Fibroblast of the aortic adventitia (primary cell): ENCODE results near the gene YBX3. TPM values are rescaled to one million over a fixed set of nuclear protein-coding genes. Genes with fewer than 3 reads are reported as not detected.

ENCODE experiments used
- DNase-seq: peaks from one replicate; pipeline ENCODE4 v3.0.0-alpha.2; 2010; ENCODE audit warnings: low read depth
- H3K4me3 ChIP-seq: 2 replicates; pipeline ENCODE4 v1.5.1; 2011; ENCODE audit warnings: low read depth, mild to moderate bottlenecking, control low read depth, low read length, moderate library complexity
- total RNA-seq: library from RNA; depleted of rRNA; stranded (reverse); fragments of >200 nt; gene quantifications from 2 replicates; pipeline ENCODE4 v1.2.3, GENCODE V29; 2012; ENCODE audit warnings: low replicate concordance
- TF ChIP-seq, protein P1 (sequence below): IDR thresholded peaks from 2 replicates; pipeline ENCODE4 v1.5.1; 2011; ENCODE audit warnings: mild to moderate bottlenecking, low read length, control low read depth, inconsistent platforms; ENCODE audit not compliant: insufficient read depth

The YBX3 gene
- total RNA-seq, 1 donor: 139 TPM

DNA sequence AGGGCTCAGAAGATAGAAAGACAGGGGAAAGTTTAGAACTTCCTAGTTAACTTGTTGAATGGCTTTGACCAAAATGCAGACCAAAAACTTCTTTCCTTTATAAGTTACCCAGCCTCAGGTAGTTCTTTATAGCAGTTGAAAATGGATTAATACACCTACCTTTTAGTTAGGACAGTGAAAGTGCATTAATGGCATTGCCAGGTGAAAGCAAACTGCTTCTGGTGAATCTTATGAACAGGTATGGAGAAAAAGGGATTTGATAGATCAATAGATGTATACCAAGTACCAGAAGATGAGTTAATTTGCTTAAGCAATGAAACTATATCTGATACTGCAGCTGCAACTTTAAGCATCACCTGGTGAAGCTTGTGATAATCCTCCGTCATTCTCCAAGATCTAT is 35.1 kb downstream of the YBX3 start:
- DNase-seq: no peak
- no peak overlapping the region for H3K4me3 ChIP-seq
- TF ChIP-seq, protein P1, sequence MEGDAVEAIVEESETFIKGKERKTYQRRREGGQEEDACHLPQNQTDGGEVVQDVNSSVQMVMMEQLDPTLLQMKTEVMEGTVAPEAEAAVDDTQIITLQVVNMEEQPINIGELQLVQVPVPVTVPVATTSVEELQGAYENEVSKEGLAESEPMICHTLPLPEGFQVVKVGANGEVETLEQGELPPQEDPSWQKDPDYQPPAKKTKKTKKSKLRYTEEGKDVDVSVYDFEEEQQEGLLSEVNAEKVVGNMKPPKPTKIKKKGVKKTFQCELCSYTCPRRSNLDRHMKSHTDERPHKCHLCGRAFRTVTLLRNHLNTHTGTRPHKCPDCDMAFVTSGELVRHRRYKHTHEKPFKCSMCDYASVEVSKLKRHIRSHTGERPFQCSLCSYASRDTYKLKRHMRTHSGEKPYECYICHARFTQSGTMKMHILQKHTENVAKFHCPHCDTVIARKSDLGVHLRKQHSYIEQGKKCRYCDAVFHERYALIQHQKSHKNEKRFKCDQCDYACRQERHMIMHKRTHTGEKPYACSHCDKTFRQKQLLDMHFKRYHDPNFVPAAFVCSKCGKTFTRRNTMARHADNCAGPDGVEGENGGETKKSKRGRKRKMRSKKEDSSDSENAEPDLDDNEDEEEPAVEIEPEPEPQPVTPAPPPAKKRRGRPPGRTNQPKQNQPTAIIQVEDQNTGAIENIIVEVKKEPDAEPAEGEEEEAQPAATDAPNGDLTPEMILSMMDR: no peak

DNA sequence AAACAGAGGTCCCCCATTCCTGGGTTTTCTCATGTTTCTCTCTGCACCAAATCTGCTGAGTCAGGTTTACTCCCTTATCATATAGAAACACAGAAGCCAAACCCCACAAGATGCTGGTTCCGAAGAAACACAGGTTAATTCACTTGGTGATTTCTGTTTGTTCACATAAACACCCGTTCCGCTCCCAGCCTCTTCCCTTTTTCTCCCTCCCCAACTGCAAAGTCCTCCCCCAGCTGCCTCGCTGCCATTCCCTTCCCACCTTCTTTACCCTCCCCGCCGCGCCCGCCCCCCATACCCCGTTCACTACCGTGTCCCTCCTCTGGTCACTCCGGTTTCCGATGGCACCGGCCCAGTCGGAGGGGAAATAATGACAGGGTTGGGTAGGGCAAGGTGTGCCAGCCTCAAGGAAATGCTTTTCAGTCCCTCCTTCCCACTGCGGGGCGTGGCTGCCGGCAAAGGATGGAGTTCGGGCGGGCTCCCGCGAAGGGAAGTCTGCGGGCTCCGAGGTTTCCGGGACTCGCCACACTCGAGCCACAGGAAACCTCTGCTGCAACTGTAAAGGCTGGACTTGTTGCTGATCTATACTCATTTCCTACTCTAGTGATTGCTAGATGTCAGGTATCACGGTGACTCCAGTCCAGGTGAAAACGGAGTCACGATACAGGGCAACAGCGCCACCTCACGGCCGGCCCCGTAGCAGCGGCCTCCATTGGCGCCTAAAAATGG is 49.3 kb downstream of the YBX3 start, which contains the start of gene STYK1:
TSS of gene STYK1 (minus strand) at position 394 of the 726 bp plus-strand sequence. CDS start 39,434 bp downstream, outside the sequence.
- DNase-seq: peak; percentile 26
- H3K4me3 ChIP-seq: peak within 1 kb of the TSS; percentile 71
- TF ChIP-seq, protein P1: peak; percentile 94

DNA sequence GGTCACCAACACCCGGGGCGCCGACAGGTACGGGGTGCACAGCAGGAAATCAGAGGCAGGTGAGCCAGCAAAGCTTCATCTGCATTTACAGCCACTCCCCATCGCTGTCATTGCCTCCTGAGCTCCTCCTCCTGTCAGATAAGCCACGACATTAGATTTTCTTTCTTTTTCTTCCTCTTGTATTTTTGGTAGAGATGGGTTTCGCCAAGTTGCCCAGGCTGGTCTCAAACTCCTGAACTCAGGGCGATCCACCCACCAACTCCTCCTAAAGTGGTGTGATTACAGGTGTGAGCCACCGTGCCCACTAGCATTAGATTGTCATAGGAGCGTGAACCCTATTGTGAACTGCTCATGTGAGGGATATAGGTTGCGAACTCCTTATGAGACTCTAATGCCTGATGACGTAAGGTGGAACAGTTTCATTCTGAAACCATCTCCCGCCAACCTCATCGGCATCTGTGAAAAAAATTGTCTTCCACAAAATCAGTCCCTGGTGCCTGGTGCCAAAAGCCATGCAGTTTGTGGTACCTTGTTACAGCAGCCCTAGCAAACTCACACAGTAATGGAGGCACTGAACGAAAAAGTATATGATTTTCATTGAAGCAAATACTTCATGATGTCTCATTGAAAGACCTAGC is 50.8 kb downstream of the YBX3 start:
- no peak for DNase-seq
- H3K4me3 ChIP-seq: no peak overlapping the region

DNA sequence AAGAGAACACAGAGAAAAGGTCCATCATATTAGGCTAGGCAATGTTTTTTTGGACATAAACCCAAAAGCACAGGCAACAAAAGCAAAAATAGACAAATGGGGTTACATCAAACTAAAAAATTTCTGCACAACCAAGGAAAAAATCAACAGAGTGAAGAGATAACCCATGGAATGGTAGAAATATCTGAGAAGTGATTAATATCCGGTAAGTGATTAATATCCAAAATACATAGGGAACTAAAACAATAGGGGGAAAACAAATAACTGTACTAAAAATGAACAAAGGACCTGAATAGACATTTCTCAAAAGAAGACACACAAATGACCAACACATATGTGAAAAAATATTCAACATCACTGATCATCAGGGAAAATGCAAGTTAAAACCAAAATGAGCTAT is 53.6 kb downstream of the YBX3 start:
- TF ChIP-seq, protein P1: no peak
- H3K4me3 ChIP-seq: no peak overlapping the region
- no peak for DNase-seq

More for the DNA sequence above, 50.8 kb downstream of the YBX3 start:
- TF ChIP-seq, protein P1: no peak

DNA sequence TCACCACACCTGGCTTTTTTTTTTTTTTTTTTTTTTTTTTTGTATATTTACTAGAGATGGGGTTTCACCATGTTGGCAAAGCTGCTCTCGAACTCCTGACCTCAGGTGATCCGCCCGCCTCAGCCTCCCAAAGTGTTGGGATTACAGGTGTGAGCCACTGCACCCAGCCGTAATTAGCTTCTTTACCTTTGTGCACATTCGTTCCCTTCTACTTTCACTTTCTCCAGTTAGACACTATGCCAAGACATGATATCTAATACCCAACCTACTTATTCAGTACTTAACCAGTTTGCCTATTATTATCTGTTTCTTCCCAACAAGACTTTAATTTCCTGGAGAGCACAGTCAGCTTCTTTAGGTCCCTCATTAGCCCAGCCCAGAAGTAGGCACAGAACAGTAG is 54.6 kb downstream of the YBX3 start:
- H3K4me3 ChIP-seq: no peak overlapping the region
- TF ChIP-seq, protein P1: no peak
- no peak for DNase-seq

DNA sequence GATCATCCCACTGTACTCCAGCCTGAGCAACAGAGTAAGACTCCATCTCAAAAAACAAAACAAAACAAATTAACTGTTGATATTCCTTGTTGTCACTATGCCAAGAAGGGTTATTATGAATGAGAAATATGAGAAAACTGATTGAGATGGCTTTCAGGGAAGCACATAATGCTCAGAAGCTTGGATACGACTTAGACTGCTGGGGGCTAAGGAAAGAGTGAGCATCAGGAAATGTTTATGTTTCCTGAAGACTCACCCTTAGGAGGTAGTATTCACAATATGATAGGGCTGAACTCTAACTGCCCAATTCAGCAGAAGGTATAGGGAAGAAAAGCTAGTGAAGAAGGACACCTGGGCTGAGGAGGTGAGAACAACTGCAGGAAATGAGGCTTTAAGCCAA is 55.5 kb downstream of the YBX3 start:
- DNase-seq: no peak
- H3K4me3 ChIP-seq: no peak overlapping the region
- TF ChIP-seq, protein P1: no peak
